Measurements from ENCODE around the gene HSPA12B.

Gene HSPA12B

DNA sequence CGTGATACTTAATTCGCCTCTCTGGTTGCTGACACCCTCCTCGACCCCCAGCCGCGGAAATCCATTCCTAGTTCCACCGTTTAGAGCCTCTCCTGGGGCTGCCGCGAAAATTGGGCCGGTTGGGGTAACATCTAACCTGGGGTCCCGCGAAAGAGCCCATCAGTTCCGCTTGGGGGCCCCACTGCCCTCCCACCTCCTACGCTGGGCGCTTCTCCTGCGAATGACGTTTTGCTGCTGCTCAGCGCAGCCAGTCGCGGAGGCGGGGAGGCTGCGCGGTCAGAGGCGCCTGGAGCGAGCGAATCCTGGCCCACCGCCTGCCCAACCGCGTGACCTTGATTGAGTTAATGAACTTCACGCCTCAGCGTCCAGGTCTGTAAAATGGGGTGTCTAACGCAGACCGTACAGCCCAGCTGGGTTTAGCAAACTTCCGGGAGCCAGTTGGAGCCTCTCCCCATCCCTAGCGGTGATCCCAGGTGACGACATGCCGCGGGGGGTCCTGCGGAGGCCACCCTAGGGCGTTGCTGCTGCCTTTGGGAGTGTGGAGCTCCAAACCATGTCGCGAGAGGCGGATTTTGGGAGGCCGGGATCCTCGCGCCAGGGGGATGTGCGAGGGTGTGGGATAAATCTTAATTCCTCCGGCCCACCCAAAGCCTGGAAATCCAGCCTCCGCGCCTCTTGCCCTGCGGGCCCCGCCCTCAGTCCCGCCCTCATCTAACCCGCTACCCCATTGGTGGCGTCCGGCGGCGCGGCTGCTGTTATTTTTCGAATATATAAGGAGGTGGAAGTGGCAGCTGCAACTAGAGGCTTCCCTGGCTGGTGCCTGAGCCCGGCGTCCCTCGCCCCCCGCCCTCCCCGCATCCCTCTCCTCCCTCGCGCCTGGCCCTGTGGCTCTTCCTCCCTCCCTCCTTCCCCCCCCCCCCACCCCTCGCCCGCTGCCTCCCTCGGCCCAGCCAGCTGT, 63.3 kb downstream of the HSPA12B start, which contains the start of gene CDC25B:
Gene CDC25B (plus strand): TSS at position 800 of the 958 bp plus-strand sequence. CDS start 222 bp downstream, outside the sequence.
- DNase-seq (ENCODE audit: low read depth in 2 of 2): peak; percentile 93 to 97
- peak within 1 kb of the TSS; percentile 77 to 83 for H3K4me3 ChIP-seq (replicated peaks in 1 of 2; ENCODE audit: low read depth in 2 of 2, low read length in 2 of 2)
- TF ChIP-seq, protein P1, sequence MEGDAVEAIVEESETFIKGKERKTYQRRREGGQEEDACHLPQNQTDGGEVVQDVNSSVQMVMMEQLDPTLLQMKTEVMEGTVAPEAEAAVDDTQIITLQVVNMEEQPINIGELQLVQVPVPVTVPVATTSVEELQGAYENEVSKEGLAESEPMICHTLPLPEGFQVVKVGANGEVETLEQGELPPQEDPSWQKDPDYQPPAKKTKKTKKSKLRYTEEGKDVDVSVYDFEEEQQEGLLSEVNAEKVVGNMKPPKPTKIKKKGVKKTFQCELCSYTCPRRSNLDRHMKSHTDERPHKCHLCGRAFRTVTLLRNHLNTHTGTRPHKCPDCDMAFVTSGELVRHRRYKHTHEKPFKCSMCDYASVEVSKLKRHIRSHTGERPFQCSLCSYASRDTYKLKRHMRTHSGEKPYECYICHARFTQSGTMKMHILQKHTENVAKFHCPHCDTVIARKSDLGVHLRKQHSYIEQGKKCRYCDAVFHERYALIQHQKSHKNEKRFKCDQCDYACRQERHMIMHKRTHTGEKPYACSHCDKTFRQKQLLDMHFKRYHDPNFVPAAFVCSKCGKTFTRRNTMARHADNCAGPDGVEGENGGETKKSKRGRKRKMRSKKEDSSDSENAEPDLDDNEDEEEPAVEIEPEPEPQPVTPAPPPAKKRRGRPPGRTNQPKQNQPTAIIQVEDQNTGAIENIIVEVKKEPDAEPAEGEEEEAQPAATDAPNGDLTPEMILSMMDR (IDR thresholded peaks at IDR 0.05; ENCODE audit: low read depth, low read length): peak; percentile 61

GRCh38 chr20:3796477-3797225, 64.2 kb downstream of the HSPA12B start:
- TF ChIP-seq, protein P1 (IDR thresholded peaks at IDR 0.05; ENCODE audit: low read depth, low read length): no peak
- no peak for DNase-seq (ENCODE audit: low read depth in 2 of 2)
- peak overlapping the region; percentile 77 to 83 for H3K4me3 ChIP-seq (replicated peaks in 1 of 2; ENCODE audit: low read depth in 2 of 2, low read length in 2 of 2)

DNA sequence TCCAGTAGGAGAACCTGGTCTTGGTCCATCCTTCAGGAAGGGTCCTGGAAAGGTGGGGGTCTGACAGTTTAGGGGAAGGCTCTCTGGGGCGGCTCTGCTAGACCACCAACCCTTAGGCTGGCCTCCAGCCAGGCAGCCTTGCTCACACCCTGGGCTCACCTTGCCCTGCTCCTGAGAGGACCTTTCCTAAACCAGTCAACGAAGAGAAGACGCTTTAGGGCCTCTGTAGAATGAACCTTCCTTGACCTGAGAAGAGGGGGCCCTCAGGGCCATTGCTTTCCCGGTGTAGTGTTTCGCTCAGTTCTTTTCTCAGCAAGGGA, 64.7 kb downstream of the HSPA12B start:
- TF ChIP-seq, protein P1 (IDR thresholded peaks at IDR 0.05; ENCODE audit: low read depth, low read length): no peak
- no peak for DNase-seq (ENCODE audit: low read depth in 2 of 2)
- H3K4me3 ChIP-seq (replicated peaks in 1 of 2; ENCODE audit: low read depth in 2 of 2, low read length in 2 of 2): peak overlapping the region; percentile 77 to 83

GRCh38 chr20:3797592-3798372, 65.3 kb downstream of the HSPA12B start:
- peak overlapping the region; percentile 77 to 83 for H3K4me3 ChIP-seq (replicated peaks in 1 of 2; ENCODE audit: low read depth in 2 of 2, low read length in 2 of 2)
- DNase-seq (ENCODE audit: low read depth in 2 of 2): no peak
- TF ChIP-seq, protein P1 (IDR thresholded peaks at IDR 0.05; ENCODE audit: low read depth, low read length): no peak

- H3K4me3 ChIP-seq (replicated peaks in 1 of 2; ENCODE audit: low read depth in 2 of 2, low read length in 2 of 2): peak overlapping the region; percentile 77 to 83
These were observed 65.9 kb downstream of the HSPA12B start for GRCh38 chr20:3798373-3798768.

GRCh38 chr20:3798908-3799248, 66.4 kb downstream of the HSPA12B start:
- TF ChIP-seq, protein P1 (IDR thresholded peaks at IDR 0.05; ENCODE audit: low read depth, low read length): no peak
- DNase-seq (ENCODE audit: low read depth in 2 of 2): no peak
- H3K4me3 ChIP-seq (replicated peaks in 1 of 2; ENCODE audit: low read depth in 2 of 2, low read length in 2 of 2): peak overlapping the region in 1 of 2 donors; percentile 83

More at GRCh38 chr20:3798373-3798768, 65.9 kb downstream of the HSPA12B start:
- no peak for DNase-seq (ENCODE audit: low read depth in 2 of 2)
- TF ChIP-seq, protein P1 (IDR thresholded peaks at IDR 0.05; ENCODE audit: low read depth, low read length): no peak

Data from cardiac fibroblast (primary cell).